GM18873 (cell line): ENCODE data around the gene GMPPB.
A peak's percentile ranks its signal among the peaks of the same experiment; 100 is the strongest.

Experiments
- ATAC-seq: cut with Tn5 transposase; IDR thresholded peaks from one replicate; pipeline ENCODE4 v1.9.1; 2021; ENCODE audit warnings: mild to moderate bottlenecking, moderate library complexity, moderate number of reproducible peaks; ENCODE audit not compliant: unreplicated experiment, low FRiP score

The GMPPB gene

GRCh38 chr3:49673715-49674496 lies 49.8 kb downstream of the GMPPB start, which contains the start of gene APEH:
Gene APEH (plus strand): TSS chr3:49674351. CDS start chr3:49674402, 51 bp downstream.
- ATAC-seq: peak; percentile 66

DNA sequence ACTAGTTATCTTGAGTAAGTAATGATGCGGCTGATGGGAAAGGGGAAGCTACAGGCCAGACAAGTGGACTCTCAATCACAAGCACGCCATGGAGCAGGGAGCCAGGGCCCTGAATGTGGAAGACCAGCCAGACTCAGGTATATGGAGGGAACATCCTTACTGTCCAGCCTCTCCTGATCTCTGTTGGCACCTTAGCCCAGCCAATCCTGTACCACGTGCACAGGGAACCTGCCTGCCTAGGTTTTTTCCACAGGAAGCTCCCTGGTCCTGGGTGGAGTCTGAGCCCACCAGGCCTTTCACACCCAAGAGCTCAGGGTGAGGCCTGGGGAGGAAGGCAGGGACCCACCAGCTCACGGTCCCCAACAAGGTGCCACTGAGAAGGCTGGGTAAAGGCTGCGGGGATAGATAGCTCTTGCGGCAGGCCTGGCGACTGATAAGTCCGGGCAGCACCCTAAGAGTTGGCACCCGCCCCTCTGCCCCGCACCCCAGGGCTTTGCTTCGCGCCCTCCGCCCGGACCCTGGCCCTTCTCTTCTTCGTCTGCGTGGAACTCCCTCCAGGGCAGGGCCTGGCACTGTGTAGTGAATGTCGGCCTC lies 50.5 kb downstream of the GMPPB start:
- no peak for ATAC-seq

DNA sequence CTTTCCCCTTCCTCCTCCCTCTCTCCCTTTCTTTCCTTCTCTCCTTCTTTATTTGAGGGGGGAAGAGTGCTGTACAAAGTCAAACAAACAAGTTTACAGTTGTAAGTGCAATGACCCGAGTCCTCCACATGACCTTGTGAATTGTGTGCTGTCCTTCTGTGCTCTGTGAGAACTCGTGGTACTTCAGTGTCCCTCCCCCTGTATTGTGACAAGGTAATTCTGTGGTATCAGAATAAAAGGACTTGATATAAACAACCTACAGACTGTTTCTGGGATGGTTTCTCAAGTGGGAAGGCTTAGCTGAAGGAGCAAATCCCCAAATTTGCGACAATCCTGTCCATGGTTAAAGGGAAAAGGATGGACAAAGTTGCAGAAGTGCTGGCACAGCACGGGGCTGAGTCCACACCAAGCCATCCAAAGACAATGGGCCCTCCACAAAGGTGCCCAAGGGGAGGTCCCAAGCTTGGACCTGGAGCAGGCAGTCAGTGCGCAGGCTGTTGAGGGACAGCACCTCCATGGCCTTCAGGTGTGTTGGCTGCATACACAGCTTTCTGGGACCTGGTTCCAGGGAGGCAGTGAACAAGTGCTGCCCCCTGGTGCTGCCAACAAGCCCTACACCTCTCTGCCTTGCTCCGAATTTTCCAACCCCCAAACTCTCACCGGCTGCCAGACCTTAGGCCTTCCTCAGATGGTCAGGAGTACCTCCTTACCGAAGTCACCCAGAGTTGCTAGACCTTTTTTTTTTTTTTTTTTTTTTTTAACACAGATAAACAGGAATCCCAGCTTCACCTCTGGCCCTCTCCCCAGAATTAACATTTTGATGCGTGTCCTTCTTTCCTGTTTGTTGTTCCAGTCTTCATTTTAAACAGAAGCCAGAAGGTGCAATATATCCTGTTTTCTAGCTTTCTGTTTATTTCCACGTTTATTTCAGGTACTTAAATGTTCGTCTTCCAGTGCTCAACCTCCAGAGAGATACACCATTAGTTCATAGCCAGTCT lies 52.2 kb downstream of the GMPPB start:
- no peak for ATAC-seq

- no peak for ATAC-seq
Measured at GRCh38 chr3:49670940-49671290, 52.8 kb downstream of the GMPPB start.
